ENCODE measurements around the gene UAP1L1. TPM values are rescaled to one million over a fixed set of nuclear protein-coding genes. Genes with fewer than 3 reads are reported as not detected.

Gene UAP1L1
- total RNA-seq, 1 experiment from 2014 or later: 24.6 TPM

DNA sequence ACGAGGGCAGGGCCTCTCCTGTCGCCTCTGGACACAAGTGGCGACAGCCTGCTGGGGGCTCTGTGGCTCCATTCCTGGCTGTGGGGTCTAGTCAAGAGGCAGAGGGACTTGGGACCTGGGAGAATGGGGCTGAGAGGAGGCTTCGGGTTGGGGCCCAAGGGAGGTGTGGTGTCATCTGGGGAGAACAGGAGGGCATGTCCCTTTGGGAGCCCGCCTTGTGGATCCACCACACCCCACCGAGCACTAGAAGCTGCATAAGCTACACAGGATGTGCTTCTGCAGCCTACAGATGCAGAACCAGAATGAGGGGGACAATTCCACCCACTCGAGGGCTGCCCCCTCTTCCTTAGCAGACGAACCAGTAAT lies 5.6 kb downstream of the UAP1L1 start:
- Histone ChIP-seq H3K4me1 (peaks cover 14% of the 10 kb centered on the region), H3K36me3 (ENCODE audit: control insufficient read depth, insufficient read depth, low read length) (peaks cover 1% of the 10 kb centered on the region), H3K4me3 (ENCODE audit: low read depth, low read length) (no peak overlapping the region), H3K9me3 (no peaks in the 10 kb centered on the region), H3K27me3 (replicated peaks; ENCODE audit: control insufficient read depth, insufficient read depth, low read length) (no peaks in the 10 kb centered on the region)
- Mint-ChIP-seq H3K4me1 (ENCODE audit: low read depth, unreplicated experiment) (peaks cover 11% of the 10 kb centered on the region), H3K9me3 (ENCODE audit: unreplicated experiment) (no peaks in the 10 kb centered on the region), H3K36me3 (ENCODE audit: insufficient read depth, unreplicated experiment) (peaks cover 19% of the 10 kb centered on the region), H3K27me3 (ENCODE audit: insufficient read depth, unreplicated experiment) (no peaks in the 10 kb centered on the region), H3K4me3 (ENCODE audit: unreplicated experiment) (no peak overlapping the region), H3K27ac (ENCODE audit: unreplicated experiment) (no peak overlapping the region)
- no TSS peak for BruUV-seq (replicated peaks)
- CTCF ChIA-PET: no interaction called here
- no peak for TF ChIP-seq CTCF (IDR thresholded peaks at IDR 0.05; ENCODE audit: insufficient read depth in 1 of 2, low read depth in 1 of 2, low read length in 1 of 2, severe bottlenecking in 1 of 2, unreplicated experiment in 1 of 2)
- no peak for DNase-seq
- intact Hi-C loops (cut with micrococcal nuclease; ENCODE audit: unreplicated experiment): no loop called here
- POLR2A ChIA-PET: no interaction called here

- H3K27ac Mint-ChIP-seq (ENCODE audit: unreplicated experiment): no peak overlapping the region
- peaks cover 19% of the 10 kb centered on the region for H3K36me3 Mint-ChIP-seq (ENCODE audit: insufficient read depth, unreplicated experiment)
- peaks cover 15% of the 10 kb centered on the region for H3K4me1 Mint-ChIP-seq (ENCODE audit: low read depth, unreplicated experiment)
- no peaks in the 10 kb centered on the region for H3K27me3 ChIP-seq (replicated peaks; ENCODE audit: control insufficient read depth, insufficient read depth, low read length)
- H3K4me1 ChIP-seq: peaks cover 8% of the 10 kb centered on the region
- TF ChIP-seq CTCF (IDR thresholded peaks at IDR 0.05; ENCODE audit: insufficient read depth in 1 of 2, low read depth in 1 of 2, low read length in 1 of 2, severe bottlenecking in 1 of 2, unreplicated experiment in 1 of 2): no peak
- peaks cover 1% of the 10 kb centered on the region for H3K36me3 ChIP-seq (ENCODE audit: control insufficient read depth, insufficient read depth, low read length)
- no peaks in the 10 kb centered on the region for H3K9me3 Mint-ChIP-seq (ENCODE audit: unreplicated experiment)
- no TSS peak for BruUV-seq (replicated peaks)
- CTCF ChIA-PET: no interaction called here
- no peaks in the 10 kb centered on the region for H3K27me3 Mint-ChIP-seq (ENCODE audit: insufficient read depth, unreplicated experiment)
- DNase-seq: no peak
- no peak overlapping the region for H3K4me3 Mint-ChIP-seq (ENCODE audit: unreplicated experiment)
- POLR2A ChIA-PET: no interaction called here
- no peak overlapping the region for H3K4me3 ChIP-seq (ENCODE audit: low read depth, low read length)
- no peaks in the 10 kb centered on the region for H3K9me3 ChIP-seq
- intact Hi-C loops (cut with micrococcal nuclease; ENCODE audit: unreplicated experiment): no loop called here
Measured at GRCh38 chr9:137083394-137084004, 6.2 kb downstream of the UAP1L1 start.

- Histone ChIP-seq H3K4me1 (peaks cover 7% of the 10 kb centered on the region), H3K27me3 (replicated peaks; ENCODE audit: control insufficient read depth, insufficient read depth, low read length) (no peaks in the 10 kb centered on the region), H3K36me3 (ENCODE audit: control insufficient read depth, insufficient read depth, low read length) (peaks cover 1% of the 10 kb centered on the region), H3K9me3 (no peaks in the 10 kb centered on the region), H3K4me3 (ENCODE audit: low read depth, low read length) (no peak overlapping the region)
- H3K4me1 Mint-ChIP-seq (ENCODE audit: low read depth, unreplicated experiment): peaks cover 15% of the 10 kb centered on the region
- CTCF ChIA-PET: interaction anchor here (0.6 to 2.9 kb wide), 2 partner anchors 17 to 659 kb away, joined by 3 to 42 read pairs; no protein-coding TSS in a partner anchor
- H3K4me3 Mint-ChIP-seq (ENCODE audit: unreplicated experiment): no peak overlapping the region
- intact Hi-C loops (cut with micrococcal nuclease; ENCODE audit: unreplicated experiment): no loop called here
- peaks cover 25% of the 10 kb centered on the region for H3K36me3 Mint-ChIP-seq (ENCODE audit: insufficient read depth, unreplicated experiment)
- DNase-seq: no peak
- POLR2A ChIA-PET: interaction anchor here (0.6 kb wide), 1 partner anchor 542 kb away, joined by 4 read pairs; no protein-coding TSS in a partner anchor
- no peak for TF ChIP-seq CTCF (IDR thresholded peaks at IDR 0.05; ENCODE audit: insufficient read depth in 1 of 2, low read depth in 1 of 2, low read length in 1 of 2, severe bottlenecking in 1 of 2, unreplicated experiment in 1 of 2)
- H3K27ac Mint-ChIP-seq (ENCODE audit: unreplicated experiment): no peak overlapping the region
- H3K27me3 Mint-ChIP-seq (ENCODE audit: insufficient read depth, unreplicated experiment): no peaks in the 10 kb centered on the region
- H3K9me3 Mint-ChIP-seq (ENCODE audit: unreplicated experiment): no peaks in the 10 kb centered on the region
- no TSS peak for BruUV-seq (replicated peaks)
Measured at GRCh38 chr9:137084526-137084925, 7.2 kb downstream of the UAP1L1 start.

Data from Caco-2 (cell line).